H1 (cell line): ENCODE results near the gene DCUN1D2. TPM values are rescaled to one million over a fixed set of nuclear protein-coding genes. Genes with fewer than 3 reads are reported as not detected.

Experiments
- CTCF ChIA-PET: fragments of 300-600 bp; sonication (Branson Sonifier 250); formaldehyde crosslinking; loops from one replicate; lab custom pipeline; 2021; ENCODE audit not compliant: partially characterized antibody; lab: Charles Lee
- POLR2A ChIA-PET: fragments of 300-600 bp; sonication (Branson Sonifier 250); formaldehyde crosslinking; loops from one replicate; lab custom pipeline; 2021; ENCODE audit warnings: inconsistent platforms; ENCODE audit not compliant: partially characterized antibody; lab: Charles Lee
- DNase-seq, 2 experiments: peaks; one replicate each; pipeline versions ENCODE4 v3.0.0 to v3.0.0-alpha.2; 2010 to 2022; ENCODE audit warnings: low spot score in 2 of 2, low read depth in 1 of 2, mixed read lengths in 1 of 2
- FAIRE-seq: peaks from 2 replicates; lab custom pipeline; 2011; peaks lifted over from hg19 to GRCh38; lab: Jason Lieb, UNC
- H2AFZ ChIP-seq: 2 replicates; pipeline ENCODE4 v1.8.1; 2012; ENCODE audit warnings: low read length, inconsistent platforms
- H2AK5ac ChIP-seq: 2 replicates; pipeline ENCODE4 v1.6.1; 2013; ENCODE audit warnings: low read depth, low read length
- H2BK120ac ChIP-seq: replicated peaks from 2 replicates; pipeline ENCODE3; 2013; ENCODE audit warnings: low read depth, low read length, inconsistent platforms
- H2BK12ac ChIP-seq: 2 replicates; pipeline ENCODE4 v1.6.1; 2013; ENCODE audit warnings: low read depth, low read length
- H2BK15ac ChIP-seq: 2 replicates; pipeline ENCODE4 v1.6.1; 2013; ENCODE audit warnings: low read length
- H2BK20ac ChIP-seq: 2 replicates; pipeline ENCODE4 v1.6.1; 2013; ENCODE audit warnings: low read length
- H2BK5ac ChIP-seq: 2 replicates; pipeline ENCODE4 v1.6.1; 2013; ENCODE audit warnings: low read depth, low read length
- H3K14ac ChIP-seq: 2 replicates; pipeline ENCODE4 v1.6.1; 2013; ENCODE audit warnings: inconsistent platforms; ENCODE audit not compliant: insufficient read length
- H3K18ac ChIP-seq: 2 replicates; pipeline ENCODE4 v1.6.1; 2013; ENCODE audit warnings: low read length; ENCODE audit errors: extremely low read depth
- H3K23ac ChIP-seq: 2 replicates; pipeline ENCODE4 v1.6.1; 2013; ENCODE audit warnings: inconsistent platforms; ENCODE audit not compliant: insufficient read length
- H3K23me2 ChIP-seq: 2 replicates; pipeline ENCODE4 v1.6.1; 2013; ENCODE audit warnings: low read depth, low read length
- H3K27ac ChIP-seq: 2 replicates; pipeline ENCODE4 v1.6.1; 2011; ENCODE audit warnings: low read depth, low read length, inconsistent platforms
- H3K27me3 ChIP-seq, 4 experiments: replicated peaks in 1 of 4; 1 replicate in 1 of 4; 2 replicates in 3 of 4; pipeline versions ENCODE4 v1.6.1 to v1.8.1; 2011 to 2013; ENCODE audit warnings: low read length in 3 of 4, mild to moderate bottlenecking in 3 of 4, inconsistent platforms in 2 of 4, mixed read lengths in 2 of 4, moderate library complexity in 1 of 4; ENCODE audit not compliant: control insufficient read depth in 3 of 4, insufficient read depth in 3 of 4; ENCODE audit errors: extremely low read depth in 1 of 4
- H3K36me3 ChIP-seq, 4 experiments: 2 replicates each; pipeline versions ENCODE4 v1.6.1 to v1.8.1; 2011 to 2013; ENCODE audit warnings: mild to moderate bottlenecking in 4 of 4, low read length in 3 of 4, moderate library complexity in 2 of 4, control low read depth in 1 of 4, inconsistent platforms in 1 of 4; ENCODE audit not compliant: insufficient read depth in 4 of 4, control insufficient read depth in 2 of 4
- H3K4ac ChIP-seq: replicated peaks from 2 replicates; pipeline ENCODE3; 2013; ENCODE audit warnings: low read length, low read depth, mixed read lengths, inconsistent platforms; ENCODE audit not compliant: insufficient read length
- H3K4me1 ChIP-seq, 4 experiments: replicated peaks in 1 of 4; 1 replicate in 1 of 4; 2 replicates in 3 of 4; pipeline versions ENCODE4 v1.6.1 to v1.8.1; 2011 to 2013; ENCODE audit warnings: low read length in 3 of 4, inconsistent platforms in 2 of 4, mixed read lengths in 1 of 4; ENCODE audit not compliant: insufficient read depth in 4 of 4, control insufficient read depth in 3 of 4
- H3K4me2 ChIP-seq, 2 experiments: 2 replicates each; pipeline versions ENCODE4 v1.6.1 to v1.8.1; 2011 to 2013; ENCODE audit warnings: low read depth in 2 of 2, low read length in 2 of 2, control low read depth in 1 of 2, inconsistent platforms in 1 of 2, mild to moderate bottlenecking in 1 of 2; ENCODE audit not compliant: insufficient read depth in 1 of 2
- H3K4me3 ChIP-seq, 4 experiments: fragments of 200-600, 300-600 bp in 1 of 4; sonication (generic), shearing (Covaris generic), sonication (Bioruptor Twin) in 1 of 4; 2 replicates each; pipeline versions ENCODE4 v1.5.1 to v1.8.1; 2011 to 2016; ENCODE audit warnings: low read length in 4 of 4, low read depth in 3 of 4, control low read depth in 2 of 4, inconsistent platforms in 2 of 4, mild to moderate bottlenecking in 2 of 4, mixed read lengths in 1 of 4, moderate library complexity in 1 of 4; ENCODE audit not compliant: insufficient read depth in 2 of 4; ENCODE audit errors: extremely low read depth in 1 of 4
- H3K56ac ChIP-seq: replicated peaks from 2 replicates; pipeline ENCODE3; 2013; ENCODE audit warnings: low read depth, mild to moderate bottlenecking, mixed read lengths, low read length, inconsistent platforms; ENCODE audit not compliant: insufficient read length
- H3K79me1 ChIP-seq: 2 replicates; pipeline ENCODE4 v1.6.1; 2013; ENCODE audit warnings: low read depth, low read length, control low read depth
- H3K79me2 ChIP-seq, 2 experiments: 2 replicates each; pipeline versions ENCODE4 v1.6.1 to v1.8.1; 2012 to 2013; ENCODE audit warnings: low read length in 2 of 2, mild to moderate bottlenecking in 2 of 2, inconsistent platforms in 1 of 2; ENCODE audit not compliant: insufficient read depth in 2 of 2, control insufficient read depth in 1 of 2
- H3K9ac ChIP-seq, 4 experiments: replicated peaks in 1 of 4; 1 replicate in 1 of 4; 2 replicates in 3 of 4; pipeline versions ENCODE4 v1.6.1 to v1.8.1; 2011 to 2013; ENCODE audit warnings: low read depth in 3 of 4, low read length in 3 of 4, control low read depth in 2 of 4, mild to moderate bottlenecking in 2 of 4, moderate library complexity in 2 of 4, inconsistent platforms in 1 of 4; ENCODE audit errors: extremely low read depth in 1 of 4
- H3K9me3 ChIP-seq, 2 experiments: 2 replicates each; pipeline versions ENCODE4 v1.6.1 to v1.8.1; 2012 to 2013; ENCODE audit warnings: mild to moderate bottlenecking in 2 of 2, moderate library complexity in 2 of 2, control low read depth in 1 of 2, inconsistent platforms in 1 of 2, low read depth in 1 of 2, low read length in 1 of 2, mixed read lengths in 1 of 2; ENCODE audit not compliant: insufficient read depth in 2 of 2
- H4K20me1 ChIP-seq, 2 experiments: replicated peaks in 1 of 2; 2 replicates each; pipeline versions ENCODE3 to v1.8.1; 2011 to 2013; ENCODE audit warnings: inconsistent platforms in 2 of 2, low read length in 2 of 2, mild to moderate bottlenecking in 1 of 2; ENCODE audit not compliant: insufficient read depth in 2 of 2, control insufficient read depth in 1 of 2
- H4K5ac ChIP-seq: 2 replicates; pipeline ENCODE4 v1.6.1; 2013; ENCODE audit warnings: low read length, low read depth, mixed read lengths, inconsistent platforms; ENCODE audit not compliant: insufficient read length
- H4K8ac ChIP-seq: 2 replicates; pipeline ENCODE4 v1.8.0; 2013; ENCODE audit warnings: mild to moderate bottlenecking, moderate library complexity, low read length, inconsistent platforms; ENCODE audit not compliant: insufficient read depth; ENCODE audit errors: extremely low read depth
- H4K91ac ChIP-seq: replicated peaks from 2 replicates; pipeline ENCODE3; 2013; ENCODE audit warnings: low read length, mixed read lengths, inconsistent platforms; ENCODE audit not compliant: insufficient read length
- CEBPB ChIP-seq: IDR thresholded peaks from 2 replicates; pipeline ENCODE4 v1.6.1; 2012; ENCODE audit warnings: low read depth, low read length
- NRF1 ChIP-seq: IDR thresholded peaks from 2 replicates; pipeline ENCODE4 v1.6.1; 2011; ENCODE audit warnings: mild to moderate bottlenecking, low read depth, low read length, improper control_type of control experiment
- RNF2 ChIP-seq: fragments of 200-900, 300-1000 bp; sonication (generic); IDR thresholded peaks from 2 replicates; pipeline ENCODE4 v1.7.1; 2016; ENCODE audit warnings: borderline replicate concordance, low read depth, mild to moderate bottlenecking, antibody characterized with exemption, low read length; ENCODE audit not compliant: poor library complexity, severe bottlenecking; ENCODE audit errors: missing control alignments
- SUZ12 ChIP-seq: fragments of 200-600 bp; sonication (generic); IDR thresholded peaks from 2 replicates; pipeline ENCODE4 v1.6.1; 2012; ENCODE audit warnings: mild to moderate bottlenecking, inconsistent platforms, low read length, moderate library complexity, mixed read lengths
- TAF1 ChIP-seq: IDR thresholded peaks from 2 replicates; pipeline ENCODE4 v1.6.1; 2011; ENCODE audit warnings: mild to moderate bottlenecking, low read depth, low read length
- WGBS, 2 experiments: shearing (Covaris generic) in 1 of 2; methylation state at CpG; one replicate each; pipeline versions ENCODE4 v1.1.6 to v1.1.7; 2013 to 2015; ENCODE audit warnings: low lambda C conversion rate in 2 of 2, mixed read lengths in 2 of 2, inconsistent platforms in 1 of 2, low coverage in 1 of 2, missing lambda C conversion rate in 1 of 2; ENCODE audit not compliant: insufficient replicate concordance in 2 of 2, insufficient coverage in 1 of 2, insufficient read length in 1 of 2; ENCODE audit errors: extremely low coverage in 1 of 2, missing lambda C conversion rate in 1 of 2; 5-methylcytosine and 5-hydroxymethylcytosine counted together
- polyA plus RNA-seq, 7 experiments: library from polyadenylated mRNA; depleted of rRNA in 3 of 7; stranded (reverse) in 5 of 7; unstranded in 2 of 7; fragments of >200 nt in 5 of 7; fragments of 200-250 nt in 2 of 7; gene quantifications; 1 replicate in 5 of 7; 2 replicates in 1 of 7; 4 replicates in 1 of 7; pipeline versions ENCODE4 v1.2.1 to v1.2.3, GENCODE V29; 2011 to 2013; ENCODE audit warnings: missing spikeins in 2 of 7, mixed read lengths in 2 of 7
- total RNA-seq: library from RNA; stranded (reverse); fragmentation: NEBNext Ultra II Directional; extraction: Animal tissue kit (Norgen Biotek cat#: 25700); gene quantifications from 2 replicates; pipeline ENCODE4 v1.2.1, GENCODE V29; 2021
- TF ChIP-seq, protein P1 (sequence below), 3 experiments: IDR thresholded peaks; 1 replicate in 2 of 3; 2 replicates in 1 of 3; pipeline versions ENCODE4 v1.5.1 to v1.6.1; 2011; ENCODE audit warnings: low read length in 3 of 3, mild to moderate bottlenecking in 3 of 3, inconsistent platforms in 2 of 3, low read depth in 1 of 3, moderate library complexity in 1 of 3; ENCODE audit not compliant: insufficient read depth in 1 of 3; ENCODE audit errors: control extremely low read depth in 1 of 3

Gene DCUN1D2
- total and polyA plus RNA-seq, 2 of the 8 experiments (the other 6 are each of a cell fraction or from before 2014, with no cell fraction given), result 19.5 to 35.3 TPM

DNA sequence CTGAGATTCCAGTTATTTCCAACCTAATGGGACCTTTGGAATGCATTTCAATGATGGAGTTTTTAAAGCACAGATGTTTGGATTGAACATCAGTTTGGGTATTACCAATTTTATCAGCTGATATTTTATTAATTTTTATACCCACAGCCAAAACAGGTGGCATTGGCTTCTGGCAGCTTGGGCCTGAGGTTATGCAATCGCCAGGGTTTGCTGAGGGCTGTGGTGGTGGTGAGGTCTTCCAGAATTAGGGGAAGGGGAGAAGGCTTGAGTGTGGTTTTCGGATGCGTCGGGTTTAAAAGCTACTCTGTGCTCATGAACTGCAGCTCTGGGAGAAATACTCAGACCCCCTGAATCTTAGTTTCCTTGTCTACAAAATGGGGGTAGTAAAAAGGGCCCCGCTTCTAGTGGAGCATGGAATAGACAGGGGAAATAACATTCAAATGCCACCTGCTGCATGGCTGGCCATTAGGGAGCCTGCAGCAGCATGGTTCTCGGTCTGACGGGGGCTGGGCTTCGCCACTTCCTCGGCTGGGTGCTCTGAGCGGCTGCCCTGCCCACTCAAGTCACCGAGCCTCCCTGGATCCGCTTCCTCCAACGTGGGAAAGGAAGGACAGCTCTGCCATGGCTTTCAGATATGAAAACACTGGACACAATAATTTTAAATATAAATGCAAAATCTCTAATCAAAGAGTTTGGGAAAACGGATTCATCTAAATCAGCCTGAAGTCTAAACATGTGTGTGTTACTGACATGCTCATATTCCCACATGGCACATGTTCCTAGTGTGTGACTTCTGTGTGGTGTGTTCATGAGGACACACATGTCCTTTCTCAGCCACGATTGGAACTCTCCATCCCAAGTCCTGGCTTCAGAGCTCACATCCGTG is 72.4 kb downstream of the DCUN1D2 start:
- Histone ChIP-seq H2BK5ac (no peak overlapping the region), H2BK120ac (no peak overlapping the region), H3K27me3 (no peaks in the 10 kb centered on the region), H3K9me3 (no peaks in the 10 kb centered on the region), H2BK12ac (0 out of 2 replicates have a peak overlapping the region, but pooled peaks have one; percentile 3), H3K79me1 (no peaks in the 10 kb centered on the region), H2AFZ (no peak overlapping the region), H3K23me2 (no peaks in the 10 kb centered on the region), H3K36me3 (no peaks in the 10 kb centered on the region), H2BK15ac (no peak overlapping the region), H3K79me2 (no peaks in the 10 kb centered on the region), H4K5ac (no peak overlapping the region), H3K9ac (no peak overlapping the region), H3K4me2 (no peak overlapping the region), H3K4ac (no peak overlapping the region), H3K4me1 (peaks cover 0 to 7% (median 3%) of the 10 kb centered on the region in 4 experiments; a peak in 2 of 7 replicates), H3K14ac (no peak overlapping the region), H3K56ac (no peak overlapping the region), H3K18ac (no peak overlapping the region), H4K91ac (no peak overlapping the region), H2AK5ac (no peak overlapping the region), H4K20me1 (peaks cover 0 to 1% of the 10 kb centered on the region in 2 experiments), H2BK20ac (no peak overlapping the region), H3K23ac (no peak overlapping the region), H3K4me3 (no peak overlapping the region), H4K8ac (no peak overlapping the region; the same call in 1 of the 2 replicates), H3K27ac (no peak overlapping the region)
- 82% methylated on average over 16 of the region's 16 CpGs; no CpG with 5 or more reads in 1 of the 2 experiments for WGBS, 2 experiments
- no peak for DNase-seq
- TF ChIP-seq NRF1 (no peak), SUZ12 (no peak), CEBPB (peak; percentile 47; the same call in 1 of the 2 replicates), RNF2 (no peak), TAF1 (no peak)
- TF ChIP-seq, protein P1, sequence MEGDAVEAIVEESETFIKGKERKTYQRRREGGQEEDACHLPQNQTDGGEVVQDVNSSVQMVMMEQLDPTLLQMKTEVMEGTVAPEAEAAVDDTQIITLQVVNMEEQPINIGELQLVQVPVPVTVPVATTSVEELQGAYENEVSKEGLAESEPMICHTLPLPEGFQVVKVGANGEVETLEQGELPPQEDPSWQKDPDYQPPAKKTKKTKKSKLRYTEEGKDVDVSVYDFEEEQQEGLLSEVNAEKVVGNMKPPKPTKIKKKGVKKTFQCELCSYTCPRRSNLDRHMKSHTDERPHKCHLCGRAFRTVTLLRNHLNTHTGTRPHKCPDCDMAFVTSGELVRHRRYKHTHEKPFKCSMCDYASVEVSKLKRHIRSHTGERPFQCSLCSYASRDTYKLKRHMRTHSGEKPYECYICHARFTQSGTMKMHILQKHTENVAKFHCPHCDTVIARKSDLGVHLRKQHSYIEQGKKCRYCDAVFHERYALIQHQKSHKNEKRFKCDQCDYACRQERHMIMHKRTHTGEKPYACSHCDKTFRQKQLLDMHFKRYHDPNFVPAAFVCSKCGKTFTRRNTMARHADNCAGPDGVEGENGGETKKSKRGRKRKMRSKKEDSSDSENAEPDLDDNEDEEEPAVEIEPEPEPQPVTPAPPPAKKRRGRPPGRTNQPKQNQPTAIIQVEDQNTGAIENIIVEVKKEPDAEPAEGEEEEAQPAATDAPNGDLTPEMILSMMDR (IDR thresholded peaks at IDR 0.05; ENCODE audit: control extremely low read depth in 1 of 3, insufficient read depth in 1 of 3, low read depth in 1 of 3, low read length in 3 of 3), result no peak
- no peak for FAIRE-seq
- POLR2A ChIA-PET, result interaction anchor here (0.7 kb wide), 1 partner anchor 17 kb away, joined by 3 read pairs; no protein-coding TSS in a partner anchor
- CTCF ChIA-PET, result interaction anchor here (0.8 to 2.5 kb wide), 8 partner anchors 11 to 301 kb away, joined by 3 to 9 read pairs (median 4); no protein-coding TSS in a partner anchor
